Stimulated activated CD8-positive, alpha-beta memory T cell treated with anti-CD3 and anti-CD28 coated beads, Interleukin-2, amount 100 ng/mL, for 48 hours (primary cell): ENCODE data around the gene MYL4.
A peak's percentile ranks its signal among the peaks of the same experiment; 100 is the strongest.
"Not testable (repeated sequence)": the region's sequence is repeated elsewhere in the genome, so short reads cannot be mapped to it uniquely, and the experiment has no call there.

Source experiments
- DNase-seq, 2 donors: peaks; one replicate each; pipeline ENCODE4 v3.0.0-alpha.2; 2020; ENCODE audit warnings: low read depth in 2 of 2

MYL4 gene

DNA sequence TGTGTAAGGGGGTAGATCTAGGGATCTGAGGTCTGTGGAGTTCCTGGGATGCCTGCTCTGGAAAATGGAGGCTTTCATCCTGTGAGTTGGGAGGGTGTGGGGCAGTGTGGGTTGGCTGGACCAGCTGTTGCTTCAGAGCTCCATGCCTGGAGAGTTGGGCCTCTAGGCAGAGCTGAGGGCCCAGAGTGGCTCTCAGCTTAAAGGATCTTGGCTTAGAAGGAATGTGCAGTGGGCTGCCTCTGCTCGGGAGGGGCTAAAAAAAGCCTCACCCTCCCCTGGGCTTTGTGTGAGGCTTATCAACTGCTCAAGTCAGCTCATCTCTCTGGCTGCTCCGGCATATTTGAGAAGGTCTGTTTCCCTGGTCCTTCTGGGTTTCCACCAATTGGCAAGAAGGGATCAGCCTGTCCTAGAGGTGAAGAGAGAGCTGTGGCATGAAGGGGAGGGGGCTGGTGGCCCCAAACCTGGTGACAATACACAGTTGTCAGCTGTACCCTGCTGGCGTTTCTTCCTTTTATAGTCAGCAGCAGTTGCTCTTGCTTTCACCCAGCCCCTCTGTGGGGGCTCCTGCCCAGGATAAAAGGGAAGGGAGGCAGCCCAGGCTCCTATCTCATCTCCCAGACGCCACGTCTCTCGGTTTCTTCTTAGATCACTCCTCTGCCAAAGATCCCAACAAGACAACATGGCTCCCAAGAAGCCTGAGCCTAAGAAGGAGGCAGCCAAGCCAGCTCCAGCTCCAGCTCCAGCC is at the start of gene MYL4:
TSS of gene MYL4 (plus strand) at position 605 of the 745 bp plus-strand sequence. CDS start at position 680, 75 bp downstream.
- no peak for DNase-seq

DNA sequence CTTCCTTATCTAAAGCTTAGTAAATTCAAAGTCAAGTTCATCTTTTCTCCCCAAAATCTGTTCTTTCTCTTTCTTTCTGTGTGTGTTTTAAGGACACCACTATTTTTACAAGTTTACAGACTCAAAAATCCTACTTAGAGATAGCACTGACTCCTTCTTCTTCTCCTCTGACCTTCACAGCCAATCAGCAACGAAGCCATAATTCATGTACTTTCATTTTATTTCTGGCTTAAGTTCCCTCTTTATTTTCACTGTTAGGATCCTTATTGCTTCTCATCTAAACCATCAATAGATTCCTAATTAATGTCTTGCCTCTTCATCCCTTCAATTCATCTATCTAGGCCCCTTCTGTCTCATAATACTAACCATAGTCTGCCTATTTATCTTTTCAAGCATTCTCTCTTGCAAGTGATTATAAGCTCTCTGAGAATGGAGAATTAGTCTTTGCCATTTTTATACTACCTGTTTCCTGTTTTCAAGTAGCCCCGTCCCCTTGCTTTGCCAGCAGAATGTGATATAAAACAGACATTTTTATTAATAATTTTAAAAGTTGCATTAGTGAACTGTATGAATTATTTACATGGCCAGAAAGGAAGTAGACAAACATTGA is 47.0 kb upstream of the MYL4 start:
- no peak for DNase-seq

DNA sequence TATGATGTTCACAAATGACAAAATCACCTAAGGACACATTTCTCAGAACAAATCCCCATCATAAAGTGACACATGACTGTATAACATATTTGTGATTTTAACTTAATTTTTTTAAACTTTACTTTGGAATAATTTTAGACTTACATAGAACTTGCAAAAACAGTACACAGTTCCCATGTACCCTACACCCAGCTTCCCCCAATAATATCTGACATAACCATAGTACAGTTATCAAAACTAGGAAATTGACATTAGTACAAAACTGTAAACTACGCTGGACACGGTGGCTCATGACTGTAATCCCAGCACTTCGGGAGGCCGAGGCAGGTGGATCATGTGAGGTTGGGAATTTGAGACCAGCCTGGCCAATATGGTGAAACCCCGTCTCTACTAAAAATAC is 44.9 kb upstream of the MYL4 start:
- no peak for DNase-seq

DNA sequence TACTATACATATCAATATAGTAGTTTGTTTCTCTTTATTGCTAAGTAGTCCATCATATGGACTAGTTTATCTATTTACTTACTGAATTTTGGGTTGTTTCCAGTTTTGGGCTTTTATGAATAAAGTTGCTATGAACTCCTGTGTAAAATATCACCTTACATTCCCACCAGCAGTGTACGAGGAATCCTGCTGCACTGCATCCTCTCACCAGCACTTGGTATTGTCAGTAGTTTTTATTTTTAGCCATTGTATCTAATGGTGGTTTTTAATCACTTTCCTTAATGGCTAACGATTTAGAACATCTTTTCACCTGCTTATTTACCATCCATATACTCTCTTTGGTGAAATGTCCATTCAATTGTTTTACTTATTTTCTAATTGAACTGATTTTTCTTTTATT is 44.0 kb upstream of the MYL4 start:
- DNase-seq = no peak

DNA sequence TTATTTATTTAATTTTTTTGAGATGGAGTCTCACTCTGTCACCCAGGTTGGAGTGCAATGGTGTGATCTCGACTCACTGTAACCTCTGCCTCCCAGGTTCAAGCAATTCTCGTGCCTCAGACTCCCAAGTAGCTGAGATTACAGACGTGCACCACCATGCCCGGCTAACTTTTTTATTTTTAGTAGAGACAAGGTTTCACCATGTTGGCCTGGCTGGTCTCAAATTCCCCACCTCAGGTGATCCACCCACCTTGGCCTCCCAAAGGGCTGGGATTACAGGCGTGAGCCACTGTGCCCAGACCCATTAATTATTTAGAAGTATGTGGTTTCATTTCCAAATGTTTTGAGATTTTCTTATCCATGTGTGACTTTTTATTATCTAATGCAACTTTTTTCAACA is 42.3 kb upstream of the MYL4 start:
- DNase-seq = not testable (repeated sequence)

DNA sequence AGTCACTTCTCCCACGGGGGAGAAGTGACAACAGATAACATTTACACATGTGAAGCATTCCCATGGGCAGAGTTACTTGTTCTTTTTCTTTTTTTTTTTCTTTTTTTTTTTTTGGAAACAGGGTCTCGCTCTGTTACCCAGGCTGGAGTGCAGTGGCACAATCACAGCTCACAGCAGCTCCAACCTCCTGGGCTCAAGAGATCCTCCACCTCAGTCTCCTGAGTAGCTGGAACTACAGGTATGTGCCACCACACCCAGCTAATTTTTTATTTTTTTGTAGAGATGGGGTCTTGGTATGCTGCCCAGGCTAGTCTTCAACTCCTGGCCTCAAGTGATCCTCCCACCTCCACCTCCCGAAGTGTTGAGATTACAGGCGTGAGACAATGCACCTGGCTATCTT is 40.3 kb upstream of the MYL4 start:
- DNase-seq = not testable (repeated sequence)

DNA sequence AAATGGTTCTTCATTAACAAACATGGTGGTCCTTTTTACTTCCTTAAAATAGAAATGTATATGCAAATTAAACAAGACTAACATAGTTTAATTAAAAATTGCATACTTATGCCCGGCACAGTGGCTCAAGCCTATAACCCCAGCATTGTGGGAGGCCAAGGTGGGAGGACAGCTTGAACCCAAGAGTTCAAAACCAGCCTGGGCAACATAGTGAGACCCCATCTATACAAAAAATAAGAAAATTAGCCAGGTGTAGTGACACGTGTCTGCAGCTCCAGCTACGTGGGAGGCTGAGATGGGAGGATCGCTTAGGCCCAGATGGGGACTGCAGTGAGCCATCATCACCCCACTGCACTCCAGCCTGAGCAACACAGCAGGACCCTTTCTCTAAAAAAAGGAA is 38.4 kb upstream of the MYL4 start:
- no peak for DNase-seq

DNA sequence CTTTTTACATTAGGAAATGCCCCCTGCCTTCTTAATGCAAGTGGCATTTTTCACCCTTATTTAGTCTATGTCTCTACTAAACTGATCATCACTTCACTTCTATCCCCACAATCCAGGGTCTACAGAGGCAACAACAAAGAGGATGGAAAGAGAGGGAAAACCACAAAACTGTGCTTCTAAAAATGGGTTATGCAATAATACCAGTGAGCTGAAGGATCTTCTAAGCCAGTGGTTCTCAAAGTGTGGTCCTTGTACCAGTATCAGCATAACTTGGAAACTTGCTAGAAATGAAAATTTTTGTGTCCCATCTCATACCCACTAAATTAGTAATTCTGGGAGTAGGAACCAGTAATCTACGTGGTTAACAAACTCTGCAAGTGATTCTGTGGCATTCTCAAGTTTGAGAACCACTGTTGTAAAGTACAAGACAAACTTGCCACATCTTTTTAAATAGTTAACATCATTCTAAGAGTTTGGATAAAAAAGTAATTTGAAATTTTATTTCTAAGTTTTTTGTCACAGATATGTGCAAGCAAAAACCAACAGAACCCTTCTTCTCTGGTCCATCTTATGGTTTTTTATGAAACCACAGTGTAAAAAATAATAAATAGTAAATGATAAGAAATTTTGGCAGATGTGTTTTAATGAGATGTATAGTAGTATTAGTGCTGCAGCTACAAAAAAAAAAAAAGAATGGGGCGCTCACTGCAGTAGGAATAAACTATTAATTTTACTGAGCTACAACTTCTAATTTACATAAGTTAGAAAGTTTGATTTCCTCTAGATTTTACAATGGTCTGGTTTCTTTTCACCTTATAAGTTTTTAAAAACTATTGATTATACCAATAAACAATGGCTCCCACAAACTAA is 36.2 kb upstream of the MYL4 start:
- DNase-seq = no peak

DNA sequence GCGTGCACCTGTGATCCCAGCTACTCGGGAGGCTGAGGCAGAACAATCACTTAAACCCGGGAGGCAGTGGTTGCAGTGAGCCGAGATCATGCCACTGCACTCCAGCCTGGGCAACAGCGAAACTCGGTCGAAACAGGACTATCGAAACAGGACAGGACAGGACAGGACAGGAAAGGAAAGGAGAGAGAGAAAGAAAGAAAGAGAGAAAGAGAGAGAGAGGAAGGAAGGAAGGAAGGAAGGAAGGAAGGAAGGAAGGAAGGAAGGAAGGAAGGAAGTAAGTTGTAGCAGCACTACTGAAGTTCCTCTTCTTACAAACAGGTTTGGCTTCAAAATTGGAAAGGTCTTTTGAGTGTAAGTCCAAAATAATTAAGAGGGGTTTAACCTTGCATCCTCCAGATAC is 34.3 kb upstream of the MYL4 start:
- DNase-seq = not testable (repeated sequence)

DNA sequence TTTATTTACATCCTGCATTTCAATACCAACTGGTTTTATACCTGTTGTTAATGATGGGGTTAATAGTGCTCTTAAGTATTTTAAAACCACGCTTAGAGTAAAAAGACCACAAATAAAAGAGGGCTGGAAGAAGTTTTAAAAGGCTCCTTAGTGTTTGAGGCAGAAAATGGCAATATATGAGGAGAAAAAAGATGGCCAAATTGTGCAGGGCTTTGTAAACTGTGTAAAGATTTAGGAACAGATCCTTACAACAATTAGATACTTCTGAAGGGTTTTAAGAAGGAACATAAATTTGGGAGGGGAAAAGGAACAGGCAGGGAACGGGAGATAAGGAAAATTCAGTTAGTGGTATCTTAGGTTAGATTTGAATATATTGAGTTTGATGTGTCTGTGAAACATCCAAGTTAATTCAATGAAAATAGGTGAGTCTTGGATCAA is 32.7 kb upstream of the MYL4 start:
- no peak for DNase-seq

DNA sequence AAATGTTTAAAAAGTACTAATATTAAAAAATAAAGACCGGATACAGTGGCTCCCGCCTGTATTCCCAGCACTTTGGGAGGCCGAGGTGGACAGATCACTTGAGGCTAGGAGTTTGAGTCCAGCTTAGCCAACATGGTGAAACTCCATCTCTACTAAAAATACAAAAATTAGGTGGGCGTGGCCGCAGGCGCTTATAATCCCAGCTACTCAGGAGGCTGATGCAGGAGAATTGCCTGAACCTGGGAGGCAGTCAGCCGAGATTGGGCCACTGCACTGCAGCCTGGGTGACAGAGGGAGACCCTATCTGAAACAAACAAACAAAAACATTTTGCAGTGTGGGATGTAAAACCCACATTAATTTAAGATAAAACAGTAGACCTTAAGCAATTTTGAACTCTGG is 31.9 kb upstream of the MYL4 start:
- no peak for DNase-seq

DNA sequence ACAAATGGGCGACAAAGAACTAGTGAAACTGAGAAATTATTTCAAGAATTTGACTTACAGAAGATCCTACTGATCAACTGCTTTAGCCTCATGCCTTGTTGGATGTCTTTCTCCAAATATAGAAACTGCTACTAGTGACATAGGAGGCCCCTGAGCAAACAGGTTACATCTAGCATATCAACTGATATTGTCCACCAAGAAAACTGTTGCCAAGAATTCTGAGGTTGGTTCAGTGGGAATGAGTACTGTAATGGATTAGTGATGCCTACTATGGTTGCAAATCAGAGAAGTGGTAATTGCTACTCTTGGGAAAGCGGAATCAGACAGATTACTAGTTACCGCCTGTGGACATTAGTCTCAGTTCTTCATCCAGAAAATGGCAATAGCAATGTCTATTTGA is 30.0 kb upstream of the MYL4 start:
- DNase-seq = no peak

DNA sequence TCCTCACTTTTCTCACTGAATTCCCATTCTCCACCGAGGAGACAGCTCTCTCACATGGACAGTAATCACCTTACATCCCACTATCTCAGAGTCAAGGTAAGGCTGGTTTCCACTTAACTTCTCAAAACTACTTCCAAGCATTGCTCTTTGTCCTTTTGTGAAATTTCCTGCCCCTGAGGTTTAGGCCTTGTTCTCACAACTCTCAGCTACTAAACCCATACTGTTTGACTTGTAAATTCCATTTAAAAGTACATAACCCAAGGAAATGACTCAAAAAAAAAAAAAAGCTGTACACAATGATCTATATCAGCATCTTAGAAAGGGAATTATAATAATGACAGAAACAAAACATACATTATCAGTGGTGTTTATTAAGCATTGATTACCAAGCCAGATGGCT is 28.8 kb upstream of the MYL4 start:
- no peak for DNase-seq

DNA sequence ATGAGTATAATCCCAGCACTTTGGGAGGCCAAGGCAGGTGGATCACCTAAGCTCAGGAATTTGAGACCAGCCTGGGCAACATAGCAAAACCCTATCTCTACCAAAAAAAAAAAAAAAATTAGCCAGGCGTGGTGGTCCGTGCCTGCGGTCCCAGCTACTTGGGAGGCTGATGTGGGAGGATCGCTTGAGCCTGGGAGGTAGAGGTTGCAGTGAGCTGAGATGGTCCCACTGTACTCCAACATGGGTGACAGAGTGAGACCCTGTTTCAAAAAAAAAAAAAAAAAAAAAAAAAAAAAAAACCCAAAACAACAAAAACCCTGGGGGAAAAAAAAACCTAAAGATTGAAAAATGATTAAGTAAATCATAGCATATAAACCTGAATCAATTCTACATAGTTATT is 28.2 kb upstream of the MYL4 start:
- not testable (repeated sequence) for DNase-seq

DNA sequence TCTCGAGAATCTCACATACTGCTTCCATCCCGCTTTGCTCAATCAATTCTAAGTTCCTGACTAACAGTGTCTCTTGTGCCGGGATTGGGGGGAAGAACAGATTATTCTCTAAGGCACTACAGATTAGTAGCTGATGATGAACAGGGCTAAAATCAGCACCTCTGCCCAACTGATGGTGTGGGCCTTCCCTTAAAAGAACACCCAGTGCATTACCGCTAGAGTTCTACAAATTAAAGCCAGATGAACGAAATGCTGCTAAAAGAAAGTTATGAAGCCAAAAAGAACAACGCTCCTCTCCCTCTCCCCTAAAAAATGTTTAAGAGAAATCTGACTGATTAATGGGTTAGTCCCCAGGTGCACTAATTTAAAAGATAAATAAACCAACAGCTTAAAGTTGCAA is 24.5 kb upstream of the MYL4 start:
- no peak for DNase-seq

DNA sequence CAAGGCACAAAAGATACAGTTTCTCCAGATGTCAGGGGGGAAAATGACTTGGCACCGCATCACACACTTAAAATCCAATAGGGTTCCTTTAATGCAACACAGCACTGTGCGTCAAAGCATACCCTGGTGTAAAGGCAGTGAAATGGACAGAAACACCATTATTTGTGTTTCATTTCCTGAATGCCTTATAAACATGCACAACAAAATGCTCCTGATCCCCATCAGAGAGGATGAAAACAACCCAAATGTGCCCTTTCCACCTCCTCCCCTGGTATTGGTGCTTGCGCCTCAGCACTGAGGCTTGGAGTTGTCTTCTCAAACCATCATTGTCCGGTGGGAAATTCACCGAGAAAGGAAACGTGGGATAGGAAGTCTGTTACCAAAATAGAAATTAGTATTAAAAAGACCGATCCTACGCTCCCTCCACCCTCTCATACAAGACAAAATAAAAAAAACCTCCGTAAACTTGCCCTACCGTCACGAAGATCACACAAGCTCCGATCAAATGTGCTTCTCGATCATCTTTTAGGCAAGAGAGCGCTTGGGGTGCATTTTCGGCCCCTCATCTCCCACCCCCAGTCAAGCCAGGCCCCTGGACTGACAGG is 20.8 kb upstream of the MYL4 start:
- no peak for DNase-seq

DNA sequence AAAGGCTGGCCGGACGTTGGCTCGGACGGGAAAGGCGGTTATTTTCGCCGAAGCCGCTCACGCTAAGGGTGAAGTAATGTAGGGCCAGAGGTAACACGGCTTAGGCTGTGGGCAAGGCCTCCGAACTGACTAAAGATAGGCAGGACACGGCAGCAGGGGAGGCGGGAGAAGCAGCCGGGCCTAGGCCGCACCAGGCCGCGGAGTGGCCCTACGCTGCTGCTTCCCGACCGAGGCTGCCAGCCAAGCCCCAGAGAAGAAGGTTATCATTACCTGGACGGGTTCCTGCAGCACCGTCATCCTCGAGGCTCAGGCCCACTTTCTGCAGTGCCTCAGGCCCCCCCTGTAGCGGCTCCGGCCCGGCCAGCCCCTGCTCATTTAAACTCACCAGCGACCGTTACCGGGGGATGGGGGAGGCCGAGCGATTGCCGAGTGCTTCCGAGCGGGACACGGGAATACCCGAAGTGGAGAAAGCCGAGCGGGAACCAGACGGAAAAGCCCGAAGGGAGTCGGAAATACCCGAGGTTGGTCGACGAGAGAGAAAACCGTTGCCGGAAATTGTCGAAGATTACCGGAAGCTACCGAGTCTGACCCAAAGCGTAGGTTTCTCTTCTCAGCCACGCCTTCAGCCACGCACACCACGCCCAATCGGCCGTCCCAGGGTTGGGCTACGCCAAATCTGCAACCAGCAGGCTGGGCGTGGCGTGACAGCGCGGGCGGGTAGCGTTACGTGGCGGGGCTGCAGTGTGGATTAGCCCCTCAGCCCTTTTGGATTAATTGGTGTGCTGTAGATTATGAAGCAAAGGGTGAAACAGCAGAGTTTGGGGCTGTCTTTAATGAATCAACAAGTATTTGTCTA is 20.0 kb upstream of the MYL4 start, which contains the start of gene CDC27:
TSS of gene CDC27 (minus strand) at position 420 of the 856 bp plus-strand sequence. CDS start at position 297, 123 bp downstream.
- peak; percentile 98 to 100 for DNase-seq

DNA sequence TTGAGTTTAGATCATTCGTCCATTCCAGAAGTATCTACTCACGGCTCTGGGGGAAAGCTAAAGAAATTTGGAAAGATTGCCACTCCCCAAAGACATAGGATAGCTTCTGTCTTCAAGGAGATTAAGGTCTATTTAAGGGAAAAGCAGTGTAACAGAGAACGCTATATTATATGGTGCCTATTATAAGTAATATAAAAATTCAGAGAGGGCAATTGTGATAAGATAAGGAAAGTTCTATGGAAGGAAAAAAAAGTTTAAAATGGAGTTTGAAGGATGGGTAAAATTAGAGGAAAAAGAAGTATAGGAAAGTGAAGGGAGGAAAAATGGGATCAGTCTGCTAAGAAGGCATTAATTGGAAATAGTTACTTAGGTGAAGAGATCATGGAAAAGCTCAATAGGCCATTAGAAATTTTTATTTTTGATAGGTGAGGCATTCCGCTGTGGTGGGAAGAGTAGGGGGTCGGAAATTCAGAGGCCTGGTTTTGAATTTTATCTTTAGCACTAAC is 19.4 kb upstream of the MYL4 start:
- DNase-seq = no peak

DNA sequence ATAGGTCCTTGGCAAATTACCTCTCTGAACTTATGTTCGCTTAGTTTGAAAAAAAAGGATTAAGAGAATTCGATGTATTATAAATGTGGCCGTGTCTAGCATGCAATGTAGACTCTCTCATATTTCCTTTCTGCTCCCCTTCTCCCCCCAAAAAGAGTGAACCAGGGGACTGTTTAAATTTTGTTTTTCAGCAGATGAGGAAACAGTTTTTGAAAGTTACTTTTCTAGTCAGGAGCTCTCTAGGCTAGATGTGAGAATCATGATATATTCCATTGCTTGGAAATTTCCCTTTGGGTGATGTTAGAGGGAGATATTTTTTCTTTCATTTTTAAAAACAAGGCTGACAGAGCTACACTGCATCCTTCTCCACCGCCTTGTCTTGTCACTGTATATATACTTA is 18.9 kb upstream of the MYL4 start:
- no peak for DNase-seq

DNA sequence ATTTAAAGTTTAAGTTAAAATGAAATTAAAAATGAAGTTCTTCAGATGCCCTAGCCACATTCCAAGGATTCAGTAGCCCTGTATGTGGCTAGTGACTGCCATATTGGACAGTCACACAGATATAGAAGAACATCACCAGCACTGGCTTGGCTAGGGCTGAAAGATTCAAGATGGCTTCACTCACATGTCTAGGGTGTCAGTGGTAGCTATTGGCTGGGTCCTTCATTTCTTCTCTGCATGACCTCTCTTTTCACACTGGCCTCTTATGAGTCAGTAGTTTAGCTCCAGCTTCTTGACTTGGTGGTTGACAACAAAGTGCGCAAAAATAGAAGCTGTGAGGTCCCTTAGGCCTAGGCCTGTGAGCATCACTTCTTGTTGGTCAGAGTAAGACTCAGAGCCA is 18.4 kb upstream of the MYL4 start:
- no peak for DNase-seq

DNA sequence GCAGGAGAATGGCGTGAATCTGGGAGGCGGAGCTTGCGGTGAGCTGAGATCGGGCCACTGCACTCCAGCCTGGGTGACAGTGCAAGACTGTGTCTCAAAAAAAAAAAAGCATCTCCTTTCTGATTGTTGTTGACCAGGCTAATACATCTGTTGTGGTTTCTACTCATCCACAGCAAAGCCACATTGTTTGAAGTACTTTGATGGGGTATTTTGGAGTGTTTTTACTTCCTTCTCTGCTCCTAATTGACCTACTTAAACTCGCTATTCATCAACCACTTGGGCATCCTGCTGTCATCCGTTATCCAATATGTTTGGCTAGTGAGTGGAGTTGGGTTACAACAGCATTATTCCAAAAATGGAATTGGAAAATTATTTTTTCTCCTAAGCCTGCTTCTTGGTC is 16.6 kb upstream of the MYL4 start:
- DNase-seq = no peak
